GM18526 (cell line): Measurements from ENCODE around the gene COLEC12.

Experiments used
- POLR2A ChIP-seq: IDR thresholded peaks from 3 replicates; pipeline ENCODE4 v1.6.1; 2011; ENCODE audit not compliant: insufficient read length; ENCODE audit errors: extremely low read depth

The COLEC12 gene

DNA sequence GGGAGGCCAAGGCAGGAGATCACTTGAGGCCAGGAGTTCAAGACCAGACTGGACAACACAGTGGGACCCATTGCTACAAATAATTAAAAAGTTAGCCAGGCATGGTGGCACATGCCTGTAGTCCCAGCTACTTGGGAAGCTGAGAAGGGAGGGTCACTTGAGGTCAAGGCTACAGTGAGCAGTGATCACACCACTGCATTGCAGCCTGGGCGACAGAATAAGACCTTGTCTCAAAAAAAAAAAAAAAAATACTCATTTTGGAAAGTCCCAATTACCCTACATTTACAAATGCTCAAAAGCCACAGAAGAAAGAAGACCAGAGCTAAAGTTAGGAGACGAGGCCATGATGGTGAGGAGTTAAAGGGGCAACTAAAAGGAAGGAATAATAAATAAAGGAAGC lies 61.9 kb downstream of the COLEC12 start:
- no peak for TF ChIP-seq POLR2A

DNA sequence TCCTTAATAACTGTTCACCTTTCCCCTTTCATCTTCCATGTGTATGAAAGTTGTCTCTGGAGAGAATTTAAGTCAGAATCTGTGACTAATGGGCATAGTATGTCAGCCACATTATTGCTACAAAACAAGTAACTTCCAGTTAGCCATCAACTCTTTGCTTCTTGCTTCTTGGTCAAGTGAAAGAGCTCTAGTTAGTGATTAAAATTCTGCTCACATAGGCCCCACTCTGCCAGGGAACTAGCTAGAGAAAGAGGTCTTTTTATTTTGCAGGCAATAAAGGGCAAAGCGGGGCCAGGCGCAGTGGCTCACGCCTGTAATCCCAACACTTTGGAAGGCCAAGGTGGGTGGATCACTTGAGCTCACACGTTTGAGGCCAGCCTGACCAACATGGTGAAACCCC lies 64.6 kb downstream of the COLEC12 start:
- TF ChIP-seq POLR2A, result no peak

GRCh38 chr18:434410-434809 lies 66.1 kb downstream of the COLEC12 start:
- TF ChIP-seq POLR2A, result no peak

DNA sequence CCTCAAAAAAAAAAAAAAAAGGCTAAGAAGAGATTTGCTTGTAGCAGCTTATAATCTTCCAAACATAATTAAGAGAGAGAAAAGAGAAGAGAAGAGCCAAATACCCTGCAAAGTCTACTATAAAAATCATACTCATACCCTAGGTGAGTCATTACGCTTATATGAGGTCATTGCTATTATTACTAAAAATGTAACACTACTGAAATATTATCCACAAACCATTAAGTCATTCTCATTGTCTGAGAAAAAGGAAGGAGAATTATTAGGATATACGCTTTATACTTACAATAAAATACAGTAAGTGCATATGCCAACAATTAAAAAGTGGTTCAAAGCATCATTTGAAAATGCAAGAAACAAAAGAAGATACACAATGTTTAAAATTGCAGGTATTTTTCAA lies 66.5 kb downstream of the COLEC12 start:
- no peak for TF ChIP-seq POLR2A

GRCh38 chr18:433298-433697 lies 67.2 kb downstream of the COLEC12 start:
- no peak for TF ChIP-seq POLR2A

DNA sequence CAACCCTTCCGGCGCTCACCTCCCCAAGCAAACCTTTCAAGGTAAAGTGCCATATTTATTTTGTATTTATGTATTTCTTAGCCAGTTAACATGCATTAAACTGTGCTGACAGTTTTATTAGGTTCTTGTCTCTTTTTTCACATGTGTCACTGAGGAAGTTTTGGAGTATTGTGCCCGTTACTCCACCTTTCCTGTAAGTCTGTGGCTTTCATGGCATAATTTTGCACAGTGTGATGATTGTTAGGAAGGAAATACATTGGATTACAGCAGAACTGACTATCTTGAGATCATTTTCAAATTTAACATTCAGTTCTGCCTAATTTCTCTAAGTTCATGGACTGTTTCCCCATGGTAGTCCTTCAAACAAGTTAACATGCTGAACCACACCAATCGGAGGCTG lies 67.7 kb downstream of the COLEC12 start:
- no peak for TF ChIP-seq POLR2A

- no peak for TF ChIP-seq POLR2A
These were observed 71.5 kb downstream of the COLEC12 start for GRCh38 chr18:429030-429429.

GRCh38 chr18:427005-427404 lies 73.5 kb downstream of the COLEC12 start:
- TF ChIP-seq POLR2A, result no peak

DNA sequence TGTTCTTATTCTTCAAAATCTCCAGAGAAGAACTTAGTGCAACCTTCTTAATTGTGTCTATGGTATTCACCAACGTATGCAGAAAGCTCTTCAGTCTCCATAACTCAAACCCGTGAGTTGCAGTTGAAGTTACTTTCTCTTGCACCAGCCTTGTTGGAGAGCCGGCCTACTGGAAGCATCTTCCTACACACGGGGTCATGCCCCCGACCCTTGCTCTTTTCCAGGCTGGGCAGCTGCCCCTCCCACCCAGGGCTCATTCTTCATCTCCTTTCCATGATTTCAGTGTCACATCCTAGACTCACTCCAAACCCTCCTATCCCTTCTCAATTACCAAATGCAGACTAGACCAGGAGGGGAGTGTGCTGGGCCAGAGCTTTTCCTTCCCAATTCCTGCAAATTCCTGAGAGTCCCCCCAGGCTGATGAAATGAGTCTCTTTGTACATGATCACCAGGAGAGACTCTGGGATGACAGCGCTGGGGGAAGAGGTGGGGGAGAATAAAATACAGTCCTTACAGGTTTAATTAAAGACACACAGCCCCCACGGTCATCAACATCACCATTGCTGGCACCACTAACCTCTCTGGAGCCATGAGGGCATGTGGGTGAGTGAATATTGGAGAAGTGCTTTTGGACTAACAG lies 75.3 kb downstream of the COLEC12 start:
- no peak for TF ChIP-seq POLR2A

GRCh38 chr18:424668-425067 lies 75.8 kb downstream of the COLEC12 start:
- TF ChIP-seq POLR2A, result no peak

- TF ChIP-seq POLR2A, result no peak
These were observed 76.3 kb downstream of the COLEC12 start for GRCh38 chr18:424071-424661.

GRCh38 chr18:422966-423365 lies 77.5 kb downstream of the COLEC12 start:
- TF ChIP-seq POLR2A, result no peak

GRCh38 chr18:421247-422155 lies 79.0 kb downstream of the COLEC12 start:
- TF ChIP-seq POLR2A, result no peak

GRCh38 chr18:420661-421246 lies 79.7 kb downstream of the COLEC12 start:
- TF ChIP-seq POLR2A, result no peak

- no peak for TF ChIP-seq POLR2A
These were observed 80.8 kb downstream of the COLEC12 start for GRCh38 chr18:419541-420175.

DNA sequence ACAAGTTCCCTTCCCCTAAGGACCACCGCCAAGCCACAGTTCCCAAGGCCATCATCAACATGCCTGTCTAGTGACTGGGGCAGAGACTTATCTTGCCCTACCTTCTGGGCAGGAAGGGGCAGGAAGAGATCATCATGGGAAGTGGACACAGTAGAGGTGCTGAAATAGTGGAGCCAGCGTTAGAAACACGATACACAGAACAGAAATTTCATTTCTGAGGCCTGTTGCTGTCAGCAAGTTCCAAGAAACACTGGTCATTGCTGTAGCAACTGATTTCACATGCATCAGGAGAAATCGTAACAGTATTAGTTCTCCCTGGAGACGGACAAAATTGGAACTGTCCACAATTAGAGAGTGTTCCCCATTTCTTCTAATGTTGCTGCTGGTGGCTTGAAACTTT lies 83.0 kb downstream of the COLEC12 start:
- TF ChIP-seq POLR2A, result no peak

DNA sequence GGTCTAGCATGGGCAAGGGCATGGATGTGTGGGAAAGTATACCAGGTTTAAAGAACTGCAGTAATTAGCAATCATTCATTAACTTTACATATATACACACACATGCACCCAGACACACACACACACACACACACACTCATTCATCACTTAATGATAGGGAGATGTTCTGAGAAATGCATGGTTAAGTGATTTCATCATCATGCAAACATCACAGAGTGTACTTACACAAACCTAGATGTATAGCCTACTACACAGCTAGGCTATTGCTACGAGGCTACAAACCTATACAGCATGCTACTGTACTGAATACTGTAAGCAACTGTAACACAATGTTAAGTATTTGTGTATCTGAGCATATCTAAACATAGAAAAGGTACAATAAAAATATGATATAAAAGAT lies 83.6 kb downstream of the COLEC12 start:
- no peak for TF ChIP-seq POLR2A
